GM19025 (cell line): ENCODE results near the gene UBA1.

Experiments
- ATAC-seq: cut with Tn5 transposase; IDR thresholded peaks from one replicate; pipeline ENCODE4 v1.9.1; 2021; ENCODE audit warnings: mild to moderate bottlenecking, low read depth, moderate library complexity; ENCODE audit not compliant: unreplicated experiment

Gene UBA1

DNA sequence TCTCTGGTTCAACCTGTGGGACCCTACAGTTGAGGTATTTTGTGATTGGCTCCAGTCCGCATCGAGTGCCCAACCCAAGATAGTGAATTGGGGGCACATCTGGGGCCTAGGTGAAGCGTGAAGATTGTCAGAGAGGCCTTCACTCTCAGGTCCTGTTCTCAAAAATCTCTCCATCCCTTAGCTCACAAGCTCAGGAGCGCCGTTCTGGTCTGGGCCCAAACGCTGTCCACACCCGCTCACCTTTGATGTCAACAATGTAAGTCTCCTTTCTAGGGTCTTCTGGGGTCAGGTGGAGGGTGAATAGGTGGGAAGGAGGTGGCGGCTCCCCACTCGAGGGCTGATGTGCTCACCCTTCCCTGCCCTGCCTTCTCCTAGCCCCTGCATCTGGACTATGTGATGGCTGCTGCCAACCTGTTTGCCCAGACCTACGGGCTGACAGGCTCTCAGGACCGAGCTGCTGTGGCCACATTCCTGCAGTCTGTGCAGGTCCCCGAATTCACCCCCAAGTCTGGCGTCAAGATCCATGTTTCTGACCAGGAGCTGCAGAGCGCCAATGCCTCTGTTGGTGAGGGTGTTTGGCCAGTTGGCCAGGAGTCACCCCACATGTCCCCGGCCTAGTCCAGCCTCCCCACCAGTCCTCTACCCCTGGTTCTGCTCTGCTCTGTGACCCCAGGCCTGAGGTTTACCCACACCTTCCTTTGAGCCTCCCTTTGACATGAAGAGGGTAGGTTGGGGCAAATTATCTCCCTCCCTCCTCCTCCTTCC is 17.2 kb downstream of the UBA1 start:
- no peak for ATAC-seq

GRCh38 chrX:47212381-47213293 is 19.0 kb downstream of the UBA1 start:
- no peak for ATAC-seq

DNA sequence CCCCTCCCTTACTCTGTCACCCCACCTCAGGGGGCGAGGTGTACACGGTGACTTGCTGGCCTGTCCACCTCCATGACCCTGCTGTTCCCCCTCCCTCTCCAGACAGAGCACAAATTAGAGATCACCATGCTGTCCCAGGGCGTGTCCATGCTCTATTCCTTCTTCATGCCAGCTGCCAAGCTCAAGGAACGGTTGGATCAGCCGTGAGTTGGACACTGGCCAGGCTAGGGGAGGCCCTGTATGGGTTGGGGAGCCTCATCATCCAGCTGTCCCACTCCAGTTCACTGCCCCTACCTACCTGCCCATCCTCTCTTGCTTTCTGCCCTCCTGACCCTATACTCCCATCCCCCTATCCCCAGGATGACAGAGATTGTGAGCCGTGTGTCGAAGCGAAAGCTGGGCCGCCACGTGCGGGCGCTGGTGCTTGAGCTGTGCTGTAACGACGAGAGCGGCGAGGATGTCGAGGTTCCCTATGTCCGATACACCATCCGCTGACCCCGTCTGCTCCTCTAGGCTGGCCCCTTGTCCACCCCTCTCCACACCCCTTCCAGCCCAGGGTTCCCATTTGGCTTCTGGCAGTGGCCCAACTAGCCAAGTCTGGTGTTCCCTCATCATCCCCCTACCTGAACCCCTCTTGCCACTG is 20.9 kb downstream of the UBA1 start:
- no peak for ATAC-seq

GRCh38 chrX:47215291-47215900 is 21.8 kb downstream of the UBA1 start:
- ATAC-seq: no peak

DNA sequence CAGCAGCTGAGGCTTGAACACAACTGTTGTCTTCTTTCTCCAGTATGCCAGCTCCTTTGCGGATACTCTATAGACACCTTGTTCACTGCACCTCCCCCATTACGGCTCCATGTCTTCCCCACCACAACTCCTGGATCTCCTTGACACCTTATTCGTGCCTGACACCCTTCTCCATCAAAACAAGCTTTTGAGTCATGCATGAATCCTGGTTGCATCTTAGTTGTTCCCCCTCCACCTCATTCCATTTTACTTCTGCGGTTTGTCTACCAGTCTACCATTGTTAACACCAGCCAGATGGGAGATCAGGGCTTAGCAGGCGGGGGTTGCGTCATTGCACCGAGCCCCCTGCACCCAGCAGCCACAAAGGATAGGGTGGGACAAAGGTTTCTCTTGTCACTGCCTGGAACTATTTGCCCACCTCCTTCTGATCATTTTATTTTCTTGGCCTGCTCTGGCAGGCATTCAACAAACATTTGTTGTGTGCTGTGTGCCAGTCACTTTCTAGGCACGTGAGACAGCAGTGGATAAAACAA is 22.8 kb downstream of the UBA1 start:
- no peak for ATAC-seq

GRCh38 chrX:47217121-47217851 is 23.7 kb downstream of the UBA1 start:
- ATAC-seq: no peak

- peak; percentile 86 for ATAC-seq
Observed at GRCh38 chrX:47217852-47218279, 24.2 kb downstream of the UBA1 start.

GRCh38 chrX:47218280-47218919 is 24.8 kb downstream of the UBA1 start, which contains the start of gene CDK16:
CDK16 (plus strand) TSS chrX:47218681; CDS start chrX:47223558, 4,877 bp downstream.
- ATAC-seq: peak; percentile 32

GRCh38 chrX:47218920-47219815 is 25.5 kb downstream of the UBA1 start:
- ATAC-seq: no peak

DNA sequence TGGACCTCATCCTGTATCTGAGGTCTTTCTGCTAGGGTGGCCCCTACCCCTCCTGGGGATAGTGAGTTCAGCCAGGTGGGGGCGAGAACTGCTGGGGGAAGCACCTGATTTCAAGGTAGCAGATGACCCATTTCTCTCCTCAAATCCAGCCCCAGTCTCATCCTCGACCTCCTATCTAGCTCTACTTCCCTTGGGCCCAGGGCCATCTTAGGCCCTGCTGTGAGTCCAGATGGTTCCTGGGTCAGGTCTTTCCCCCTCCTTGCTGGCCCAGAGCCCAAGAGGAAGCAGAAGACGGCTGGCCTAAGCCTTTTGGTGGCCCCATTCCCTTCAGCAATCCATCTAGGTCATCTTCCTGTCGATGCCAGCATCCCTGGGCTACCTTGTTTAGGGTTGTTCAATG is 28.1 kb downstream of the UBA1 start:
- no peak for ATAC-seq

GRCh38 chrX:47222751-47223350 is 29.2 kb downstream of the UBA1 start:
- no peak for ATAC-seq

DNA sequence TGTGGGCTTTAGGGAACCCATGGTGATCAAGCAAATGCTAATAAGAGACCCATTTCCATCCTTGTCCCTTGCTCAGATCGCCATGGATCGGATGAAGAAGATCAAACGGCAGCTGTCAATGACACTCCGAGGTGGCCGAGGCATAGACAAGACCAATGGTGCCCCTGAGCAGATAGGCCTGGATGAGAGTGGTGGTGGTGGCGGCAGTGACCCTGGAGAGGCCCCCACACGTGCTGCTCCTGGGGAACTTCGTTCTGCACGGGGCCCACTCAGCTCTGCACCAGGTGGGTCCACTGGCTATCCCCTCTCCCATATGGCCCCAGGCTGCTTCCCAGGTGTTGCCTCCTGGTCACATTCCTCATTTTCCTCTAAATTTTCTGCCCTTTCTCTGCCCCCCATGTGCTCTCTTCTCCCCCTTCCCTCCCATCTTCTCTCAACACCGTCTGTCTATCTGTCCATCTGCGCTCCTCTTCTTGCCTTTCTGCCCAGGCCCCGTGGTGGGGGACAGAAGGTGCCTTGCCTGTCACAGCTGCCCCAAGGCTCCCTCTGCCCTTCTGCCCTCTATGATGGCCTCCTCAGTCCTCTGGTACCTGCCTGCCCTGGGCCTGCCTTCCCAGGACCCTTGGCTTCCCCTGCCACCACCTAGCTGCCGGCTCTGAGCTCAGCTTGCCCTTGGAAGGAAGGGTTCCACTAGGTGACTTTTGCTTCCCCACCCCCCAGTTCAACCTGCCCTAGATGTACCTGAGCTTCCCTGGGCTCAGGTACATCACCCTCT is 30.0 kb downstream of the UBA1 start:
- no peak for ATAC-seq

DNA sequence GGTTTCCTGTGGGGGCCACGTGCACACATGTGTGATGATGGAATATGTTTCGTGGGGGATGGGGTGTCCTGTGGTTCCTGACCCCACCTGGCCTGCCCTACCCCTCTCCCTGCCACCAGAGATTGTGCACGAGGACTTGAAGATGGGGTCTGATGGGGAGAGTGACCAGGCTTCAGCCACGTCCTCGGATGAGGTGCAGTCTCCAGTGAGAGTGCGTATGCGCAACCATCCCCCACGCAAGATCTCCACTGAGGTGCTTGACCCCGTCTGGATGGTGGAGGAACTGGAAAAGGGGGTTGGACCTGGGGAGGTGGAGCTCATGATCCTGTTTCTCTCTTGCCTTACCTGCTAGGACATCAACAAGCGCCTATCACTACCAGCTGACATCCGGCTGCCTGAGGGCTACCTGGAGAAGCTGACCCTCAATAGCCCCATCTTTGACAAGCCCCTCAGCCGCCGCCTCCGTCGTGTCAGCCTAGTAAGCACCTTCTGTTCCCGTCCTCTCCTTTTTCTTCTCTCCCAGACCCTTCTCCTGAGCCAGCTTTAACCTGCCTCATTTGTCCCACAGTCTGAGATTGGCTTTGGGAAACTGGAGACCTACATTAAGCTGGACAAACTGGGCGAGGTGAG is 30.8 kb downstream of the UBA1 start:
- ATAC-seq: no peak

- ATAC-seq: no peak
Observed at GRCh38 chrX:47224896-47225290, 31.3 kb downstream of the UBA1 start.

DNA sequence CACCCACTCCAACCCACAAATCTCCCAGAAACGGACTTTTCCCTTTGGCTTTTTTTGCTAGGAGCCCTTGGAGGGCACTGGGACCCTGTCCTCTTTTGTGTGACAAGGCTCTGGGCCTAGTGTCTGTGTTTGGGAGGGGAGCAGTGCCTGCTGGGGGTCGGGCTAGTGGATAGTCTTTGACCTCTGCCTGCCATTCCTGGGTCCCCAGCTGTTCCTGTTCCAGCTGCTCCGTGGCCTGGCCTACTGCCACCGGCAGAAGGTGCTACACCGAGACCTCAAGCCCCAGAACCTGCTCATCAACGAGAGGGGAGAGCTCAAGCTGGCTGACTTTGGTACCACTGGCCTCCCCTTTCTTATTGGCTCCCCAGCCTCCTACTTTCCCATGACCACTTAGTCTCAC is 32.4 kb downstream of the UBA1 start:
- no peak for ATAC-seq

DNA sequence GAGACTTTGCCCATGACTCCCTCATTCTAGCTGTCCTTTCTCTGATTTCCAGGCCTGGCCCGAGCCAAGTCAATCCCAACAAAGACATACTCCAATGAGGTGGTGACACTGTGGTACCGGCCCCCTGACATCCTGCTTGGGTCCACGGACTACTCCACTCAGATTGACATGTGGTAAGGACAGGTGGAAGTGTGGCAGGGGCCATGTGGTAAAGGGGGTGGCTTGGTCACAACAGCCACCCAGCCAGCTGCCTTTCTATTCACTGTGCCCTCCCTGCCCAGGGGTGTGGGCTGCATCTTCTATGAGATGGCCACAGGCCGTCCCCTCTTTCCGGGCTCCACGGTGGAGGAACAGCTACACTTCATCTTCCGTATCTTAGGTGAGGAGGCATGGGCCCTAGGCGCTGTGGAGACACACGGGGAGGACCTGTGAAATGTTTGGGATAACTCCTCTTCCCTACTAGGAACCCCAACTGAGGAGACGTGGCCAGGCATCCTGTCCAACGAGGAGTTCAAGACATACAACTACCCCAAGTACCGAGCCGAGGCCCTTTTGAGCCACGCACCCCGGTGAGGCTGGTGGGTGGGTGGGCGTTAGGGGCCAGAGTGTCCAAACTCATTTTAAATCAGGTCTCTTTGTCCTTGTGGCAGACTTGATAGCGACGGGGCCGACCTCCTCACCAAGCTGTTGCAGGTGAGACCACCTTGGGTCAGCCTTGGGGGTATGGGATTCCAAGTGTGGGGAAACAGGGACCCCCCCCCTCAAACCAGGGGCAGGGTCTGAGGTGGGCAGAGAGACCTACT is 33.1 kb downstream of the UBA1 start:
- no peak for ATAC-seq
